NCI-H748 (cell line): ENCODE measurements around the gene DUS4L.

Experiments
- DNase-seq: peaks from one replicate; lab custom pipeline; 2025; ENCODE audit not compliant: unreplicated experiment; lab: John Stamatoyannopoulos, UW

DUS4L gene

DNA sequence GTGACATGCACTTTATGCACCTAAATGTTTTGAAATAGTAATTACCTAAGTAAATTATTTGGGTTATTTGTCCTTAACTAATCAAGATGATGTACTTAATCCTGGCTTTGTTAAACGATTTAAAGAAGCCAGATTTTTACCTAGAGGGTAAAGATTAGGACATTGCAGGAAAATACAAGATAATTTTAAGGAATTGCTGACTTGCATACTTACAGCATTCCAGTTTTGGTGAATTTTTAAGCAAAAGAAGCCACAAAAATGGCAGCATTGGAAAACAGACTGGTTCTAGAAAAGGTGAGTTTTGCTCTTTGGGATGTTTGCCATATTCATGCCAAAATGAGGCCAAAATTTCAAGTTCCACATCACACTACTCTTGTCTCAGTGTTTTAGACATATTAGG, 49.7 kb downstream of the DUS4L start:
- no peak for DNase-seq

GRCh38 chr7:107613948-107614347, 50.2 kb downstream of the DUS4L start:
- no peak for DNase-seq

- DNase-seq: peak; percentile 3
Observed at GRCh38 chr7:107614425-107614824, 50.7 kb downstream of the DUS4L start.

DNA sequence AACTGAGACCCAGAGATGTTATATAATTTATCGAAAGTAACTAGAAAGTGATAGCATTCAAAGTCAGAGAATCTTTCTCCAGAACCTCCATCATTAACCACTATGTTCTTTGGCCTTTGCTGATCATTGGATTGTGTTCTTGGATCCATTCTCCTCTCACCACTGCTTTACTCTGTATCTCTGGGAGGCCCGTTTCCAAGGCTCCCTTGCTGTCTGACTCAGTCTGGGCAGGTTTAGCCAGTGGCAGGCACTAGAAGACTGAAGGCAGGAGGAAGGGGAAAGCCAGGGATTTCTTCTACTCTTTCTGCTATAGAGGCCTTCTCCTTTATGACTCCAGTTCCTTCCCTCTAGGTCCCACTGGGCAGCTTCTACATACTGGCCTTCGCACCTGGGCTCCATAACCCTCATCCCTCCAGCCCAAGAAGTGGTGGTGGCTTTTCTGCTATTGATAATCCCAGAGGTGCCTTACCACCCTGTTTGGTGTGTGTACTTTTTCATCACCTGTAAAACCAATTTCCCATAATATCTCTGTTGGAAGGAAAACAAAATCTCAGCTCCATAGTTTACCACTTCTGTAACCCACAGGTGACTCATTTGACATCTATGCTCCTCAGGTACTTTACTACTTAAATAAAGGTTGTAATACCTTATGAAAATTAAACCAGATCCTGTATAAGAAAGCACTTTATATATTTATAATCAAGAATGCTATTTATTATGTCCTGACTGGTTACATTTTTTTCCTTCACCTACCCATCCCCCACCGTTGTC, 52.3 kb downstream of the DUS4L start:
- DNase-seq: no peak

DNA sequence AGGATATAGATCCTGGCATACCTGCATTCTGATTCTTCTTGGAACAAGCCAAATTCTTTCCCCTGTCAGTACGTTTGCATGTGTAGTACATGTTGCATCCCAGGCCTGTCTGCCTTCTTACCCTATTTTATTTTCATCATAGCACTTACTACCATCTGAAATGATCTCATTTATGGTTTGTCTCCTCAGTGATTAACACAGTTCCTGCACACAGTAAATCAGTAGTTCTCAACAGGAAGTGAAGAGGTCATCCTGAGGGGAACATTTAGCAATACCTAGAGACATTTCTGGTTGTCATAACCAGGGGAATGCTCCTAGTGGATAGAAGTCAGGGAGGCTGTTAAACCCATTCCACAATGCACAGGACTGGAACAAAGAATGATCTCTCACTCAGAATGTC, 58.7 kb downstream of the DUS4L start:
- DNase-seq: peak; percentile 3

GRCh38 chr7:107622894-107623293, 59.1 kb downstream of the DUS4L start:
- no peak for DNase-seq

- DNase-seq: no peak
Observed at GRCh38 chr7:107627002-107627401, 63.2 kb downstream of the DUS4L start.
